HG03095 (cell line): ENCODE data around the gene STK31.
"Not testable (repeated sequence)": the region's sequence is repeated elsewhere in the genome, so short reads cannot be mapped to it uniquely, and the experiment has no call there.

Experiments
- ATAC-seq: cut with Tn5 transposase; IDR thresholded peaks from one replicate; pipeline ENCODE4 v1.9.1; 2021; ENCODE audit warnings: moderate library complexity; ENCODE audit not compliant: unreplicated experiment

STK31 gene

GRCh38 chr7:23802720-23803397 lies 92.8 kb downstream of the STK31 start:
- no peak for ATAC-seq

DNA sequence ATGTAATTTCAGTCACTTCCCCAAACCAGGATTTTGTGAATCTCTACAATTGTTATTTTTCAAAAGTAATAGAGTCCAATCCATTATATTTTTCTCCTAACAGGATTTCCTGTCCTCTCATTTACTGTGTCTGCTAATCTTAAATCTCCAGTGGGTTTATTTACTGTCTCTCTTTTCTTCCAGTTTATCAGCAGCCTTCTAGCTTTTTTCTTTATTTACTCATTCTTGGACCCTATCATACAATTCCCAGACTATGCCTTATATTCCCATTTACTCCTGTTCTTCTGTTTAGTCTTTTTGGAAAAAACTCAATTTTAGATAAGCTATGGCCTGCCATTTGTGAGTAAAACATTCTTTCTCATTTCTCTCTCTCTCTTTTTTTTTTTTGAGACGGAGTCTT lies 94.7 kb downstream of the STK31 start:
- ATAC-seq: no peak

DNA sequence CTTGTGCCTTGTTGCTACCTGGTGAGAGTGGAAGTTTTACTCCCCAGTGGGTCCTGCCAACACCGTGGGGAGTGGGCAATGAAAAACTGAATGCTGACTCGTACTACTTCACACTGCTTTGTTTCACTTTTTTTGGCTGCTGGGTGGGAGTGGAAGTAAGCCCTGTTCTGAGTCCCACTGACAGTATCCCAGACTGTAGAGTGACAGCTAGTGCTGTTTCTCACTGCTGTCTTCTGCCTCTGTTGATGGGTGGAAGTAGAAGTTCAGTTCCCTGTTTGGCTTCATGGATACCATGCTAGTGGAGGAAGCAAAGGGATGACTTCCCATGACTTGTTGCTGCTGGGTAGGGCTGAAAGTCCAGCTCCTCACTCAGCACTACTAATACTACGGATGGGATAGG lies 98.4 kb downstream of the STK31 start:
- ATAC-seq: no peak

GRCh38 chr7:23810099-23810498 lies 100.1 kb downstream of the STK31 start:
- no peak for ATAC-seq

DNA sequence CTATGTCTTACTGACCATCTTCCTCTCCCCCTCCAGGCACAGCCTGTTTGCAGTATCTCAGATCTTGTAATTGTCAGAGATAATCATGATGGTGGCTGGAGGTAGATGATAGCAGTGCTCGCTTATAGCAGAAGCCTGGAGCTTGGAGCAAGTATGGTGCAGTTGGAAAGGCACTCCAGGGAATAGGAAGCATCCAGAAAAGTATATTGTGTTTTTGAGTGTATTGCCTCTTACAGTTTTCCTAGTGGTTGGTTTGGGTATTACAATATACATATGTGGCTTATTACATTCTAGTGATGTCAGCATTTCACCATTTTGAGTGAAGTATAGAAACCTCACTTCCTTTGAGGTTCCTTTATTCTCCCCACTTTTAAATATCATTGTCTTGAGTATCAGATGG lies 101.5 kb downstream of the STK31 start:
- no peak for ATAC-seq

DNA sequence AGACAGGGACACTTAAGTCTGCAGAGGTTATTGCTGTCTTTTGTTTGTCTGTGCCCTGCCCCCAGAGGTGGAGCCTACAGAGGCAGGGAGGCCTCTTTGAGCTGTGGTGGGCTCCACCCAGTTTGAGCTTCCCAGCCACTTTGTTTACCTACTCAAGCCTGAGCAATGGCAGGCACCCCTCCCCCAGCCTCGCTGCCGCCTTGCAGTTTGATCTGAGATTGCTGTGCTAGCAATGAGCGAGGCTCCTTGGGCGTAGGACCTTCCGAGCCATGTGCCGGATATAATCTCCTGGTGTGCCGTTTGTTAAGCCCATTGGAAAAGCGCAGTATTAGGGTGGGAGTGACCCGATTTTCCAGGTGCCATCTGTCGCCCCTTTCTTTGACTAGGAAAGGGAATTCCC lies 118.1 kb downstream of the STK31 start:
- not testable (repeated sequence) for ATAC-seq

DNA sequence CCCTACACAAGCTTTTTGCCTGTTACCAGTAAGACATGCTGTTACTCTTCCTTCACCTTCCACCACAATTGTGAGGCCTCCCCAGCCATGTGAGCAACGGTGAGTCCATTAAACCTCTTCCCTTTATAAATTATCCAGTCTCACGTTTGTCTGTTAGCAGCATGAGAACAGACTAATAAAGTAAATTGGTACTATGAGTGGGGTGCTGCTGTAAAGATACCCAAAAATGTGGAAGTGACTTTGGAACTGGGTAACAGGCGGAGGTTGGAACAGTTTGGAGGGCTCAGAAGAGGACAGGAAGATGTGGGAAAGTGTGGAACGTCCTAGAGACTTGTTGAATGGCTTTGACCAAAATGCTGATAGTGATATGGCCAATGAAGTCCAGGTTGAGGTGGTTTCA lies 122.7 kb downstream of the STK31 start:
- ATAC-seq: not testable (repeated sequence)

DNA sequence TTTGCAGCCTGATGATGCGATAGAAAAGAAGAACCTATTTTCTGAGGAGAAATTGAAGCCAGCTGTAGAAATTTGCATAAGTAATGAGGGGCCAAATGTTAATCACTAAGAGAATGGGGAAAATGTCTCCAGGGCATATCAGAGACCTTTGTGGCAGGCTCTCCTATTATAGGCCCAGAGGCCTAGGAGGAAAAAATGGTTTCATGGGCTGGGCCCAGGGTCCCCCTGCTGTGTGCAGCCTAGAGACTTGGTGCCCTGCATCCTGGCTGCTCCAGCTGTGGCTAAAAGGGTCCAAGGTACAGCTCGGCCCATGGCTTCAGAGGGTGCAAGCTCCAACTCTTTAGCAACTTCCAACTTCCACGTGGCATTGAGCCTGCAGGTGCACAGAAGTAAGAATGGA lies 123.4 kb downstream of the STK31 start:
- ATAC-seq: no peak

DNA sequence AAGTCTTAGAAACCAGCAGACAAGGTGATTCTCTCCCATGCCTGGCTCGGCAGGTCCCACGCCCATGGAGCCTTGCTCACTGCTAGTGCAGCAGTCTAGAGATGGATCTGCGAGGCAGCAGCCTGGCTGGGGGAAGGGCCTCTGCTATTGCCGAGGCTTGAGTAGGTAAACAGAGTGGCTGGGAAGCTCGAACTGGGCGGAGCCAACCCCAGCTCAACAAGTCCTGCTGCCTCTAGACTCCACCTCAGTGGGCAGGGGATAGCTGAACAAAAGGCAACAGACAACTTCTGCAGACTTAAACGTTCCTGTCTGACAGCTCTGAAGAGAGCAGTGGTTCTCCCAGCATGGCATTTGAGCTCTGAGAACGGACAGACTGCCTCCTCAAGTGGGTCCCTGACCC lies 134.8 kb downstream of the STK31 start:
- not testable (repeated sequence) for ATAC-seq

- ATAC-seq: no peak
Observed at GRCh38 chr7:23852135-23852534, 142.1 kb downstream of the STK31 start.

DNA sequence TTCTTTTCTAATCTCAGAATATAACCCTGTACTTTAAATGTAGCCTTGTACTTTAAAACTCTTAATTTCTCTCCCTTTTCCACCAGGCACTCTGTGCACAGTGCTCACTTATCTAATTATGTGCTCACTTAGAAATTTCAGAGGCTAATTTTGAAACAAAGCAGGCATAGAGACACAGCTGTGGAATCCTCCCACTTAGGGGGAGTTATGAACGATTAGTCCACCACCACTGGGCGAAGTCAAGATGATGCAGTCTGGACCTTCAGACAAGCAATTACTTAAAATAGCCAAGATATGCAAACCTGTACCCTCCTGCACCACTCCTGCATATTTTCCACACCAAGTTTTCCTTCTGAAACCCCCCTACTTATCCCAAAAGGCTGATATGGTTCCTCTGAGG lies 143.0 kb downstream of the STK31 start:
- ATAC-seq: no peak

DNA sequence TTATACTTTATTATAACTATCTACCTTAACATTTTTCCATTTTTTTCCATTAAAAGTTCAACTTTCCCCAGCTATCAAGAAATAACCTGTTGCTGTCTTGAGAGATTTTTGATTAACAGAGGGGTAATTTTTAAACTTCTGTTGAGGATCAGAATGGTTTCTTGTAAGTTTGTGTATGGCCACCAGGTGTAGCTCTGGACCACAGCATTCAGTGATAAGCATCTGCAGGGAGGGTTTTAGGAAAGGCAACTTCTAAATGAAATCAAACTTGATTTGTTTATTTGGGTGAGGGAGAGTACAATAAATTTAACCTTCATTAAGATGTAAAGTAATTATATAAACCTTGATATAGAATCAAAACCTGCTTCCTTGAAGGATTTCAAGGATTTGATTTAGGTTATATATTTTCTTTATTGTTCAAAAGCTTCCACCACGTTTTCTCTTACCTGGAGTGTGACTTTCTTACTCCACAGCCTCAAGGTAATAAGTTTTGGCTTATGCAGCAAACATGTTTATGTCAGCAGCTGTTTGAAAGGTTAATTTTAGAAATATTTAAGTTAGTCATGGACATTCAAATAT lies 153.3 kb downstream of the STK31 start:
- ATAC-seq: no peak

DNA sequence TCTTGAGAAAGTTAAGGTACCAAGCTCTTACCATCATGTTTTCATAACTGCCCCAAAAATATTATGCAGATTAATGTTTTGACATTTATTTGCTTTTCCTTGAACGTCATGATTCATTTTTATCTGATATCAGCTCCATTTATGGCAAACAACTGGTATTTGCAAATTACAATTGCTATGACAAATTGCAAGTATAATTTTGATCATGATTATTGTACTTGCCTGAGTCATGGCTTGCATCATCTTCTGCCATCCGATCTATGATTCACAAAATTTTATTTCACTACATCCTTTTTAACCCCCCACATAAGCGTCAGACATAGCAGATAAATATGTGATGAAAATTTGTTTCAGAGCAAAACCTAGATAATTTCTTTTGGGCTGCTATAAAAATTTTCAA lies 155.0 kb downstream of the STK31 start:
- ATAC-seq: no peak

GRCh38 chr7:23873306-23873705 lies 163.3 kb downstream of the STK31 start:
- no peak for ATAC-seq

DNA sequence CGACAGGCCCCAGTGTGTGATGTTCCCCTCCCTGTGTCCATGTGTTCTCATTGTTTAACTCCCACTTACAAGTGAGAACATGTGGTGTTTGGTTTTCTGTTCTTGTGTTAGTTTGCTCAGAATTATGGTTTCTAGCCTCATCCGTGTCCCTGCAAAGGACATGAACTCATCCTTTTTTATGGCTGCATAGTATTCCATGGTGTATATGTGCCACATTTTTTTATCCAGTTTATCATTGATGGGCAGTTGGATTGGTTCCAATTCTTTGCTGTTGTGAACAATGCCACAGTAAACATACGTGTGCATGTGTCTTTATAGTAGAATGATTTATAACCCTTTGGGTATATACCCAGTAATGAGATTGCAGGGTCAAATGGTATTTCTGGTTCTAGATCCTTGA lies 166.5 kb downstream of the STK31 start:
- not testable (repeated sequence) for ATAC-seq
